ENCODE data around the gene POP5. TPM values are rescaled to one million over a fixed set of nuclear protein-coding genes. Genes with fewer than 3 reads are reported as not detected.
"Not testable (repeated sequence)": the region's sequence is repeated elsewhere in the genome, so short reads cannot be mapped to it uniquely, and the experiment has no call there.

The POP5 gene
- polyA plus RNA-seq, 10 donors = 17.3 to 31.1 (median 24.4) TPM

GRCh38 chr12:120539303-120539702 lies 41.9 kb downstream of the POP5 start:
- DNase-seq = peak in 1 of 3 donors; percentile 29

GRCh38 chr12:120538281-120539156 lies 42.7 kb downstream of the POP5 start:
- peak in 1 of 3 donors; percentile 51 for DNase-seq

DNA sequence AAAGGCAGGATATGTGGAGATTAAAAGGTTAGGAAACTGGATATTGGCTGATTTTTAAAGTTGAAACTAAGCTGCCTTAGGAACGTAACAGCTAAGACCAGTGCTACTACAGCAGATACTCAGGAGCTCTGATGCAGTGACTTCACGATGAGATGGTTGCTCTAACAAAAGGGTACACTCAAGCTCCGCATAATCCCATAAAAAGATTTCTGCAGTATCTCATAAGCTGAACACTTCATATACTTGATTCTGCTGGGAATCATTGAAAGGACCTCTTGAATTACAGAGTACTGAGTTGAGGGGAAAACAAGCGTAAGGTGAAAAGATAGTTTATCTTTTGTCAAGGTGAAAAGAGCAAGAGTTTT lies 43.4 kb downstream of the POP5 start:
- DNase-seq = no peak

DNA sequence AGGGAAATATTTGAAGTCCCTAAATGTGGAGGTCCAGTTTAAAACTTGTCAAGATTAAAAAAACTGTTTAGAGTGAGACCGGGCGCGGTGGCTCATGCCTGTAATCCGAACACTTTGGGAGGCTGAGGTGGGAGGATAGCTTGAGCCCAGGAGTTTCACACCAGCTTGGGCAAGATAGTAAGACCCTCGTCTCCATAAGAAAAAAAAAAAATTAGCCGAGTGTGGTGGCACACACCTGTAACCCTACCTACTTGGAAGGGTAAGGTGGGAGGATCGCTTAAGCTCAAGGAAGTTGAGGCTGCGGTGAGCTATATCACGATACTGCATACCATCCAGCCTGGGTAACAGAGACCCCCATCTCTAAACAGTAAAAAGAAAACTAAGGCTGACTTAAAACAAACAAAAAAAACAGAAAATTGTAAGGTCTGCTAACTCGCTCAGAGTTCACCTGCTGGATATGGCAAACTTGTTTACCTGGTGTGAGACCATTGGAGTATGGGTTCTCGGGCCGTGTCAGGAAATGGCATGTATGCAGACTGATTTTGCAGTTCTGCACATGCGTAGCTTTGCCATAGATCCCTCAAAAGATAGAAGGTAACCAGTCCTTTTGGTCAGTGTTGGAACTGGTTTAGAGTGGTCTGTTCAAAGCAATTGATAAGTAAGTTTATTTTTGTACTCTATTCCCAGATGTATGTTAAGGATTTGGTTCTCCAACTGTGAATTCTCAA lies 45.0 kb downstream of the POP5 start:
- no peak for DNase-seq

- peak in 2 of 3 donors; percentile 38 to 42 for DNase-seq
Measured at GRCh38 chr12:120534703-120535655, 46.2 kb downstream of the POP5 start.

- peak; percentile 92 to 96 (median 92) for DNase-seq
Measured at GRCh38 chr12:120534203-120534702, 46.9 kb downstream of the POP5 start, which contains the start of gene RNF10. Gene RNF10 (plus strand): TSS chr12:120534356. CDS start chr12:120534812, 456 bp downstream.

GRCh38 chr12:120532701-120533238 lies 48.4 kb downstream of the POP5 start:
- no peak for DNase-seq

- not testable (repeated sequence) for DNase-seq
Measured at GRCh38 chr12:120530418-120530761, 50.8 kb downstream of the POP5 start.

DNA sequence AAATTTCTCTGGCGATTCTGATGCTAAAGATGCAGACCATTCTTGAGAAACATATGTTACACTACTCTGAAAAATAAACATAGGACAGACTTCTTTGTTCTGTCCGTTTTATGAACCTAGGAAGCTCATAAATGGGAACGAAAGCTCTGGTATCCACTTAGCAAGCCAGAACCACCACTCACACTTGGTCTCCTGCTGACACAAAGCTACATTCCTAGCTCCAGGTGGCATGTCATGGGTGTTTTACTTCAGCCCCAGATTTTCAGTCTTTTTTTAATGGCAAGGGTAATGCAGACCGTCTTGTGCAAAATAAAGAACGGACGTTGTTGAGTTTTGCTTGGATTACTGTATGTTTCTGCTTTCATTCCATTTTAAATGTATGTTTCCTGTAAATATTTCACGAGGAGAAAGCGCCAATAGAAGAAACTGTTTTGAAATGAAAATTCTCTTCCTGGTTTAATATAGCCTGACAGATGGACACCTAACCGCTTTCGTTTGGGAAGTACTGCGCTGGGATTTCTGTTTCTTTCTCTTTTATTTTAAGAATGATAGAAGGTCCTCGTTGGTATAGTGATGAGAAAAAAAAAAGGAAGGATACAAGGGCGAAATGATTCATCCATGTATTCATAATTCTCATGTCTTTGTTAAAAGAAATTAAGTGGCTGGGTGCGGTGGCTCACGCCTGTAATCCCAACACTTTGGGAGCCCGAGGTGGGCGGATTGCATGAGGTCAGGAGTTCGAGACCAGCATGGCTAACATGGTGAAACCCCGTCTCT lies 51.4 kb downstream of the POP5 start:
- DNase-seq = peak in 2 of 3 donors; percentile 31 to 38

- DNase-seq = peak; percentile 90 to 98 (median 94)
Measured at GRCh38 chr12:120528861-120529525, 52.2 kb downstream of the POP5 start, which contains the start of gene COQ5. Gene COQ5 (minus strand): TSS chr12:120529158. CDS start chr12:120529141, 17 bp downstream.

Other genes with a start within 250 kb of the POP5 start
- gene MSI1, start 212.2 kb downstream of the POP5 start, polyA plus RNA-seq (ENCODE audit: insufficient read length in 10 of 10) = 1 to 10 TPM; 2.9 to 6.0 (median 3.9) TPM
- 100 to 1,000 TPM in 7 of 10 donors, 10 to 100 TPM in 3; 87.5 to 161 (median 112) TPM for gene COX6A1, start 143.3 kb downstream of the POP5 start, polyA plus RNA-seq (ENCODE audit: insufficient read length in 10 of 10)
- gene TRIAP1, start 135.0 kb downstream of the POP5 start, polyA plus RNA-seq (ENCODE audit: insufficient read length in 10 of 10) = 10 to 100 TPM; 32.4 to 39.7 (median 35.6) TPM
- gene GATC, start 135.0 kb downstream of the POP5 start, polyA plus RNA-seq (ENCODE audit: insufficient read length in 10 of 10) = 10 to 100 TPM; 13.8 to 21.7 (median 16.2) TPM
- 100 to 1,000 TPM in 2 of 10 donors, 10 to 100 TPM in 8; 80.3 to 133 (median 91.6) TPM for gene SRSF9, start 111.7 kb downstream of the POP5 start, polyA plus RNA-seq (ENCODE audit: insufficient read length in 10 of 10)
- gene DYNLL1, start 85.3 kb downstream of the POP5 start, polyA plus RNA-seq (ENCODE audit: insufficient read length in 10 of 10) = 100 to 1,000 TPM; 284 to 451 (median 337) TPM
- 10 to 100 TPM; 29.2 to 43.2 (median 35.4) TPM for gene COQ5, start 52.2 kb downstream of the POP5 start, polyA plus RNA-seq (ENCODE audit: insufficient read length in 10 of 10)
- 100 to 1,000 TPM; 148 to 189 (median 157) TPM for gene RNF10, start 47.0 kb downstream of the POP5 start, polyA plus RNA-seq (ENCODE audit: insufficient read length in 10 of 10)
- 1 to 10 TPM; 1.0 to 4.0 (median 1.8) TPM for gene CABP1, start 59.2 kb upstream of the POP5 start, polyA plus RNA-seq (ENCODE audit: insufficient read length in 10 of 10)
- 100 to 1,000 TPM in 1 of 10 donors, 10 to 100 TPM in 9; 70.3 to 100 (median 75.3) TPM for gene MLEC, start 105.7 kb upstream of the POP5 start, polyA plus RNA-seq (ENCODE audit: insufficient read length in 10 of 10)
- 10 to 100 TPM; 12.8 to 23.6 (median 14.9) TPM for gene UNC119B, start 129.1 kb upstream of the POP5 start, polyA plus RNA-seq (ENCODE audit: insufficient read length in 10 of 10)
- 10 to 100 TPM; 13.9 to 19.1 (median 17.0) TPM for gene ACADS, start 144.4 kb upstream of the POP5 start, polyA plus RNA-seq (ENCODE audit: insufficient read length in 10 of 10)